ENCODE measurements around the gene NFE2L2. TPM values are rescaled to one million over a fixed set of nuclear protein-coding genes. Genes with fewer than 3 reads are reported as not detected.

Gene NFE2L2
- total and polyA plus RNA-seq, 9 of the 15 experiments (the other 6 are each of a cell fraction or from before 2014, with no cell fraction given) = 29.3 to 120 (median 59.3) TPM

- intact Hi-C loops (cut with micrococcal nuclease) (no loop called here), in situ Hi-C loops (cut with MboI) (no loop called here)
- H3K79me2 ChIP-seq (ENCODE audit: control insufficient read depth, insufficient read depth, low read length) = no peaks in the 10 kb centered on the region
- no peaks in the 10 kb centered on the region for H4K20me1 ChIP-seq (replicated peaks; ENCODE audit: control insufficient read depth, insufficient read depth, low read length)
- no peak for ATAC-seq
- H3K9me1 ChIP-seq (ENCODE audit: control insufficient read depth, insufficient read depth, low read length) = no peaks in the 10 kb centered on the region
- no peak overlapping the region for H3K4me2 ChIP-seq (ENCODE audit: insufficient read depth, low read length)
- H3K4me3 ChIP-seq = no peak overlapping the region
- H3K27me3 ChIP-seq (ENCODE audit: control insufficient read depth in 2 of 2, insufficient read depth in 2 of 2, low read length in 2 of 2) = no peaks in the 10 kb centered on the region
- POLR2A ChIA-PET = interaction anchor here (0.6 to 2.7 kb wide), 4 partner anchors 10 to 65 kb away, joined by 3 to 9 read pairs (median 4); partner anchors contain the start of gene HNRNPA3
- peaks cover 0 to 8% of the 10 kb centered on the region in 2 experiments; a peak in 4 of 5 replicates for H3K4me1 ChIP-seq (replicated peaks in 1 of 2; ENCODE audit: control insufficient read depth in 2 of 2, insufficient read depth in 2 of 2, low read length in 2 of 2)
- CTCF ChIA-PET (ENCODE audit: low intra/inter-chr PET ratio) = no interaction called here
- H3K9me3 ChIP-seq (replicated peaks; ENCODE audit: control insufficient read depth, insufficient read depth, low read depth, low read length) = no peaks in the 10 kb centered on the region; the same call in 1 of the 2 replicates
- TF ChIP-seq ZNF121 (CRISPR knock-in tag; conservative IDR thresholded peaks at IDR 0.05) (peak; percentile 34), SPI1 (IDR thresholded peaks at IDR 0.05; ENCODE audit: borderline replicate concordance, low read depth, low read length) (no peak), SMARCC2 (IDR thresholded peaks at IDR 0.05; ENCODE audit: low read depth) (no peak), SAFB (IDR thresholded peaks at IDR 0.05; ENCODE audit: borderline replicate concordance, low read depth, low read length) (no peak), ESRRA (IDR thresholded peaks at IDR 0.05; ENCODE audit: borderline replicate concordance, low read depth) (no peak)
- no peak overlapping the region for H3K27ac ChIP-seq (ENCODE audit: extremely low read depth, low read depth, low read length)
- H3K9ac ChIP-seq (ENCODE audit: insufficient read depth in 1 of 2, low read depth in 2 of 2, low read length in 2 of 2) = no peak overlapping the region
- no peaks in the 10 kb centered on the region for H3K36me3 ChIP-seq (ENCODE audit: control insufficient read depth, insufficient read depth, low read length)
- no peak for FAIRE-seq
- no peak for DNase-seq (ENCODE audit: extremely low read depth in 1 of 4, low spot score in 3 of 4)
- BruUV-seq (replicated peaks) = no TSS peak
- 73% methylated on average over 1 of the region's 1 CpG for WGBS (ENCODE audit: insufficient coverage, low coverage, missing lambda C conversion rate)
- H2AFZ ChIP-seq (ENCODE audit: low read depth, low read length) = no peak overlapping the region
Observed at GRCh38 chr2:177190941-177191340, 73.6 kb downstream of the NFE2L2 start.

All from K562 (cell line).